ENCODE results near the gene OTUD1. TPM values are rescaled to one million over a fixed set of nuclear protein-coding genes. Genes with fewer than 3 reads are reported as not detected.

Gene OTUD1
- total RNA-seq, 1 experiment from 2014 or later, result 5.7 TPM

DNA sequence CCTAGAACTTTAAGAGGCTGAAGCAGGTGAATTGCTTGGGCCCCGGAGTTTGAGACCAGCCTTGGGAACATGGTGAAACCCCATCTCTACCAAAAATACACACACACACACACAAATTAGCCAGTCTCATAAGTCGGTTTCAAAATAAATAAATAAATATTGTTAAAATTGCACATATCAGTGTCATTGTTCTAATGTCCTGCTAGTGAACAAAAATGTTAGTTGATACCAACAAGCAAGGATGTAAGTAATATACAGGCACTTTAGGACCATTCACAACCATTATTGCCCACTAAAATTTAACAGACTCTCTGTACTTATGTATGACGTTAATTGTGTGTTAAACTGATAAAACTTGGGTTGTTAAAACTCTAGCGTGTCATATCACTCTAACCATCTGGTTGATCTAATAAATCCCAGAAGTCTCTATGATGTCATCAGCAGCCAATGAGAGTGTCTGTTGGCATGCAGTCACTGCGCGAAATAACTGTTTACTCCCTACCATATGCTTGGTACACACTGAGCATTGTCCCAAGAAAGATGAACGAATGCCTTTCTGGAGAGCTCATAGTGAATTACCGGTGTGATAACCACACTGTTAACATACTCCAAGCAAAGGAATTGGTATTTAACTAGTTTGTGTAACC lies 30.4 kb upstream of the OTUD1 start:
- Histone ChIP-seq H3K79me2 (ENCODE audit: insufficient read depth, low read length) (no peaks in the 10 kb centered on the region), H3K9me2 (ENCODE audit: insufficient read depth) (no peaks in the 10 kb centered on the region), H3K27me3 (ENCODE audit: insufficient read depth, low read length) (no peaks in the 10 kb centered on the region), H3K36me3 (ENCODE audit: control insufficient read depth in 1 of 2, insufficient read depth in 2 of 2, low read length in 2 of 2) (no peaks in the 10 kb centered on the region), H2AFZ (ENCODE audit: low read depth, low read length, poor library complexity, severe bottlenecking) (no peak overlapping the region), H3K4me1 (ENCODE audit: control insufficient read depth in 1 of 2, insufficient read depth in 2 of 2, low read length in 2 of 2) (no peaks in the 10 kb centered on the region), H3K9me3 (ENCODE audit: control insufficient read depth in 1 of 2, insufficient read depth in 1 of 2, low read depth in 1 of 2, low read length in 2 of 2) (no peaks in the 10 kb centered on the region), H4K20me1 (ENCODE audit: insufficient read depth) (no peaks in the 10 kb centered on the region), H3K9ac (ENCODE audit: low read length) (no peak overlapping the region), H3K27ac (ENCODE audit: low read depth, low read length) (no peak overlapping the region), H3K4me2 (ENCODE audit: low read length) (no peak overlapping the region), H3K4me3 (replicated peaks in 1 of 2; ENCODE audit: low read depth in 1 of 2, low read length in 2 of 2) (no peak overlapping the region)
- RAD21 ChIA-PET (ENCODE audit: low non-redundant PET in 1 of 2, low total read pairs in 2 of 2, uncharacterized antibody in 2 of 2, unreplicated experiment in 2 of 2), result no interaction called here
- CTCF ChIA-PET, result no interaction called here
- BruUV-seq (replicated peaks), result no TSS peak
- DNase-seq (ENCODE audit: low read depth, low spot score), result no peak
- no peak for ATAC-seq
- no peak for TF ChIP-seq YY1 (IDR thresholded peaks at IDR 0.05; ENCODE audit: extremely low read depth, insufficient replicate concordance, low read depth, low read length)
- no peak for TF ChIP-seq CBX3 (IDR thresholded peaks at IDR 0.05; ENCODE audit: low read depth)
- no peak for TF ChIP-seq SP1 (IDR thresholded peaks at IDR 0.05; ENCODE audit: low read depth)
- TF ChIP-seq EGR1 (IDR thresholded peaks at IDR 0.05; ENCODE audit: low read depth), result no peak
- TF ChIP-seq EZH2phosphoT487 (IDR thresholded peaks at IDR 0.05; ENCODE audit: borderline replicate concordance), result no peak
- TF ChIP-seq RAD21 (IDR thresholded peaks at IDR 0.05; ENCODE audit: low read depth), result no peak
- no peak for TF ChIP-seq CTCF (IDR thresholded peaks at IDR 0.05 in 2 of 3, conservative IDR thresholded peaks at IDR 0.05 in 1 of 3; ENCODE audit: borderline replicate concordance in 1 of 3, insufficient read depth in 1 of 3, low read depth in 2 of 3, low read length in 2 of 3)
- TF ChIP-seq, protein P1, sequence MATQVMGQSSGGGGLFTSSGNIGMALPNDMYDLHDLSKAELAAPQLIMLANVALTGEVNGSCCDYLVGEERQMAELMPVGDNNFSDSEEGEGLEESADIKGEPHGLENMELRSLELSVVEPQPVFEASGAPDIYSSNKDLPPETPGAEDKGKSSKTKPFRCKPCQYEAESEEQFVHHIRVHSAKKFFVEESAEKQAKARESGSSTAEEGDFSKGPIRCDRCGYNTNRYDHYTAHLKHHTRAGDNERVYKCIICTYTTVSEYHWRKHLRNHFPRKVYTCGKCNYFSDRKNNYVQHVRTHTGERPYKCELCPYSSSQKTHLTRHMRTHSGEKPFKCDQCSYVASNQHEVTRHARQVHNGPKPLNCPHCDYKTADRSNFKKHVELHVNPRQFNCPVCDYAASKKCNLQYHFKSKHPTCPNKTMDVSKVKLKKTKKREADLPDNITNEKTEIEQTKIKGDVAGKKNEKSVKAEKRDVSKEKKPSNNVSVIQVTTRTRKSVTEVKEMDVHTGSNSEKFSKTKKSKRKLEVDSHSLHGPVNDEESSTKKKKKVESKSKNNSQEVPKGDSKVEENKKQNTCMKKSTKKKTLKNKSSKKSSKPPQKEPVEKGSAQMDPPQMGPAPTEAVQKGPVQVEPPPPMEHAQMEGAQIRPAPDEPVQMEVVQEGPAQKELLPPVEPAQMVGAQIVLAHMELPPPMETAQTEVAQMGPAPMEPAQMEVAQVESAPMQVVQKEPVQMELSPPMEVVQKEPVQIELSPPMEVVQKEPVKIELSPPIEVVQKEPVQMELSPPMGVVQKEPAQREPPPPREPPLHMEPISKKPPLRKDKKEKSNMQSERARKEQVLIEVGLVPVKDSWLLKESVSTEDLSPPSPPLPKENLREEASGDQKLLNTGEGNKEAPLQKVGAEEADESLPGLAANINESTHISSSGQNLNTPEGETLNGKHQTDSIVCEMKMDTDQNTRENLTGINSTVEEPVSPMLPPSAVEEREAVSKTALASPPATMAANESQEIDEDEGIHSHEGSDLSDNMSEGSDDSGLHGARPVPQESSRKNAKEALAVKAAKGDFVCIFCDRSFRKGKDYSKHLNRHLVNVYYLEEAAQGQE (IDR thresholded peaks at IDR 0.05; ENCODE audit: low read depth), result no peak
- TF ChIP-seq POLR2AphosphoS5 (IDR thresholded peaks at IDR 0.05; ENCODE audit: low read depth, low read length), result no peak
- TF ChIP-seq ZNF274 (IDR thresholded peaks at IDR 0.05; ENCODE audit: low read depth, low read length), result no peak
- no peak for TF ChIP-seq POLR2A (IDR thresholded peaks at IDR 0.05; ENCODE audit: borderline replicate concordance, extremely low read depth, insufficient read depth, insufficient read length)
- intact Hi-C loops (cut with micrococcal nuclease), result no loop called here
- POLR2A ChIA-PET, result no interaction called here
